ENCODE results near the gene NUP107.
"Not testable (repeated sequence)": the region's sequence is repeated elsewhere in the genome, so short reads cannot be mapped to it uniquely, and the experiment has no call there.

Gene NUP107

GRCh38 chr12:68675101-68675842, 11.5 kb upstream of the NUP107 start:
- H3K27ac ChIP-seq (ENCODE audit: poor library complexity, severe bottlenecking): no peak overlapping the region
- H3K9me3 ChIP-seq (ENCODE audit: severe bottlenecking): no peaks in the 10 kb centered on the region
- TF ChIP-seq, protein P1, sequence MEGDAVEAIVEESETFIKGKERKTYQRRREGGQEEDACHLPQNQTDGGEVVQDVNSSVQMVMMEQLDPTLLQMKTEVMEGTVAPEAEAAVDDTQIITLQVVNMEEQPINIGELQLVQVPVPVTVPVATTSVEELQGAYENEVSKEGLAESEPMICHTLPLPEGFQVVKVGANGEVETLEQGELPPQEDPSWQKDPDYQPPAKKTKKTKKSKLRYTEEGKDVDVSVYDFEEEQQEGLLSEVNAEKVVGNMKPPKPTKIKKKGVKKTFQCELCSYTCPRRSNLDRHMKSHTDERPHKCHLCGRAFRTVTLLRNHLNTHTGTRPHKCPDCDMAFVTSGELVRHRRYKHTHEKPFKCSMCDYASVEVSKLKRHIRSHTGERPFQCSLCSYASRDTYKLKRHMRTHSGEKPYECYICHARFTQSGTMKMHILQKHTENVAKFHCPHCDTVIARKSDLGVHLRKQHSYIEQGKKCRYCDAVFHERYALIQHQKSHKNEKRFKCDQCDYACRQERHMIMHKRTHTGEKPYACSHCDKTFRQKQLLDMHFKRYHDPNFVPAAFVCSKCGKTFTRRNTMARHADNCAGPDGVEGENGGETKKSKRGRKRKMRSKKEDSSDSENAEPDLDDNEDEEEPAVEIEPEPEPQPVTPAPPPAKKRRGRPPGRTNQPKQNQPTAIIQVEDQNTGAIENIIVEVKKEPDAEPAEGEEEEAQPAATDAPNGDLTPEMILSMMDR (IDR thresholded peaks at IDR 0.05; ENCODE audit: poor library complexity, severe bottlenecking): no peak
- peaks cover 4% of the 10 kb centered on the region for H3K4me1 ChIP-seq (ENCODE audit: insufficient read depth, poor library complexity, severe bottlenecking)
- ATAC-seq (ENCODE audit: low read depth) (no peak), DNase-seq (ENCODE audit: low spot score) (no peak)
- H3K4me3 ChIP-seq (ENCODE audit: severe bottlenecking): no peak overlapping the region
- no peaks in the 10 kb centered on the region for H3K36me3 ChIP-seq (ENCODE audit: low read depth)
- no peaks in the 10 kb centered on the region for H3K27me3 ChIP-seq (ENCODE audit: insufficient read depth, poor library complexity, severe bottlenecking)

DNA sequence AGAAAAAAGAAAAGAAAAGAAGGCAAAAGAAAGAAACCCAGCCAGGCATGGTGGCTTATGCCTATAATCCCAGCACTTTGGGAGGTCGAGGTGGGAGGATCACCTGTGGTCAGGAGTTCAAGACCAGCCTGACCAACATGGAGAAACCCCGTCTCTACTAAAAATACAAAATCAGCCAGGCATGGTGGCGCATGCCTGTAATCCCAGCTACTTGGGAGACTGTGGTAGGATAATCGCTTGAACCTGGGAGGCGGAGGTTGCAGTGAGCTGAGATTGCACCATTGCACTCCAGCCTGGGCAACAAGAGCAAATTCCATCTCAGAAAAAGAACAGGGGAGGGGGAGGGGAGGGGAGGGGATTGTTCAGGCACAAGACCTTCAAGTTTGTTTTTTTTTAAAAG, 9.9 kb upstream of the NUP107 start:
- H3K9me3 ChIP-seq (ENCODE audit: severe bottlenecking); DNase-seq (ENCODE audit: low spot score); H3K4me3 ChIP-seq (ENCODE audit: severe bottlenecking); H3K36me3 ChIP-seq (ENCODE audit: low read depth); ATAC-seq (ENCODE audit: low read depth); H3K27me3 ChIP-seq (ENCODE audit: insufficient read depth, poor library complexity, severe bottlenecking); H3K4me1 ChIP-seq (ENCODE audit: insufficient read depth, poor library complexity, severe bottlenecking): not testable (repeated sequence)
- peak overlapping the region; percentile 25 for H3K27ac ChIP-seq (ENCODE audit: poor library complexity, severe bottlenecking)

DNA sequence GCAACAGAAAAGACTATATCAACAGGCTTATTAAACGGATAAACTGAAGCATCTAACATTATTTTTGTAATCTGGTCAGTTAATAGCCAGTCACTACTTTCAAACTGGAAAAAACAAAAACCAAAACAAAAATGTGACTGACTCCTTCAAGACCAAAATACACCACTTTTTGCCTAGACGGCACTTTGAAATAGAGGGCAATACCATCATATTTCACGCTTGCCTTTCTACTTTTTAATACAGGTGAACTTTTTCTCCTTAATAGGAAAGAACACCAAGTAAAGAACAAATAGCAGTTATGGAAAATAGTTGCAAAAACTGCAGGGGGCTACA, 550 bp upstream of the NUP107 start:
- Histone ChIP-seq H3K4me1 (ENCODE audit: insufficient read depth, poor library complexity, severe bottlenecking) (peaks cover 4% of the 10 kb centered on the region), H3K27me3 (ENCODE audit: insufficient read depth, poor library complexity, severe bottlenecking) (no peaks in the 10 kb centered on the region), H3K27ac (ENCODE audit: poor library complexity, severe bottlenecking) (peak overlapping the region; percentile 59), H3K9me3 (ENCODE audit: severe bottlenecking) (no peaks in the 10 kb centered on the region), H3K4me3 (ENCODE audit: severe bottlenecking) (peak overlapping the region; percentile 58), H3K36me3 (ENCODE audit: low read depth) (peaks cover 29% of the 10 kb centered on the region)
- DNase-seq (ENCODE audit: low spot score) (no peak), ATAC-seq (ENCODE audit: low read depth) (no peak)
- TF ChIP-seq, protein P1 (IDR thresholded peaks at IDR 0.05; ENCODE audit: poor library complexity, severe bottlenecking): no peak

- H3K4me1 ChIP-seq (ENCODE audit: insufficient read depth, poor library complexity, severe bottlenecking): no peaks in the 10 kb centered on the region
- H3K27ac ChIP-seq (ENCODE audit: poor library complexity, severe bottlenecking): no peak overlapping the region
- peaks cover 97% of the 10 kb centered on the region for H3K36me3 ChIP-seq (ENCODE audit: low read depth)
Observed at GRCh38 chr12:68695454-68695853, 8.7 kb downstream of the NUP107 start.

DNA sequence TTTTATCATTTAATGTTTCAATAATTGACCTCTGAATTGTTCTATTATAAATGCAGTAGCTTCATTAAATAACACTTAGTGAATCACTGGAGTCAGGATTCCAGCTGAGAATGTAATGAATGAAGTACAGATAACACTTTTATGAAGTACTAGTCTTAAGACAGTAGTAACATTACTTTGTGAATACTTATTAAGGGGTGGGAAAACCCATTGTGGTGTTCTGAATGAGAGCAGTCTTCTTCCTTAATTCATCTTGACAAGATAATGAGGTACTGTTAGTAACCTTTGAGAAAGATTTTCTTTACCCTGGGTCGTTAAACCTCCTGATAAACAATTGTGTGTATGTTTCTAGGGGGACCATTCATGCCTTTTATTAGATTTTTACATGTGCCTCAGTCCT, 12.7 kb downstream of the NUP107 start:
- TF ChIP-seq, protein P1 (IDR thresholded peaks at IDR 0.05; ENCODE audit: poor library complexity, severe bottlenecking): no peak
- no peak overlapping the region for H3K27ac ChIP-seq (ENCODE audit: poor library complexity, severe bottlenecking)
- no peak for DNase-seq (ENCODE audit: low spot score)
- H3K4me1 ChIP-seq (ENCODE audit: insufficient read depth, poor library complexity, severe bottlenecking): no peaks in the 10 kb centered on the region
- H3K36me3 ChIP-seq (ENCODE audit: low read depth): peaks cover 99% of the 10 kb centered on the region
- H3K27me3 ChIP-seq (ENCODE audit: insufficient read depth, poor library complexity, severe bottlenecking): no peaks in the 10 kb centered on the region
- H3K9me3 ChIP-seq (ENCODE audit: severe bottlenecking): no peaks in the 10 kb centered on the region
- ATAC-seq (ENCODE audit: low read depth): no peak
- H3K4me3 ChIP-seq (ENCODE audit: severe bottlenecking): no peak overlapping the region

More at GRCh38 chr12:68695454-68695853, 8.7 kb downstream of the NUP107 start:
- TF ChIP-seq, protein P1 (IDR thresholded peaks at IDR 0.05; ENCODE audit: poor library complexity, severe bottlenecking): no peak
- DNase-seq (ENCODE audit: low spot score): no peak
- no peaks in the 10 kb centered on the region for H3K9me3 ChIP-seq (ENCODE audit: severe bottlenecking)
- H3K27me3 ChIP-seq (ENCODE audit: insufficient read depth, poor library complexity, severe bottlenecking): no peaks in the 10 kb centered on the region
- no peak for ATAC-seq (ENCODE audit: low read depth)
- no peak overlapping the region for H3K4me3 ChIP-seq (ENCODE audit: severe bottlenecking)
